ENCODE results near the gene SRSF5.

SRSF5 gene

DNA sequence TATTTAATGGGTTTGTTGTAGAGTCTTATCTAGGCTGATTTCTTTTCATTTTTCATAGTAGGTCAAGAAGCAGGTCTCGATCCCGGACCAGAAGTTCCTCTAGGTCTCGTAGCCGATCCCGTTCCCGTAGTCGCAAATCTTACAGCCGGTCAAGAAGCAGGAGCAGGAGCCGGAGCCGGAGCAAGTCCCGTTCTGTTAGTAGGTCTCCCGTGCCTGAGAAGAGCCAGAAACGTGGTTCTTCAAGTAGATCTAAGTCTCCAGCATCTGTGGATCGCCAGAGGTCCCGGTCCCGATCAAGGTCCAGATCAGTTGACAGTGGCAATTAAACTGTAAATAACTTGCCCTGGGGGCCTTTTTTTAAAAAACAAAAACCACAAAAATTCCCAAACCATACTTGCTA, 4.2 kb downstream of the SRSF5 start:
- no peak for DNase-seq

DNA sequence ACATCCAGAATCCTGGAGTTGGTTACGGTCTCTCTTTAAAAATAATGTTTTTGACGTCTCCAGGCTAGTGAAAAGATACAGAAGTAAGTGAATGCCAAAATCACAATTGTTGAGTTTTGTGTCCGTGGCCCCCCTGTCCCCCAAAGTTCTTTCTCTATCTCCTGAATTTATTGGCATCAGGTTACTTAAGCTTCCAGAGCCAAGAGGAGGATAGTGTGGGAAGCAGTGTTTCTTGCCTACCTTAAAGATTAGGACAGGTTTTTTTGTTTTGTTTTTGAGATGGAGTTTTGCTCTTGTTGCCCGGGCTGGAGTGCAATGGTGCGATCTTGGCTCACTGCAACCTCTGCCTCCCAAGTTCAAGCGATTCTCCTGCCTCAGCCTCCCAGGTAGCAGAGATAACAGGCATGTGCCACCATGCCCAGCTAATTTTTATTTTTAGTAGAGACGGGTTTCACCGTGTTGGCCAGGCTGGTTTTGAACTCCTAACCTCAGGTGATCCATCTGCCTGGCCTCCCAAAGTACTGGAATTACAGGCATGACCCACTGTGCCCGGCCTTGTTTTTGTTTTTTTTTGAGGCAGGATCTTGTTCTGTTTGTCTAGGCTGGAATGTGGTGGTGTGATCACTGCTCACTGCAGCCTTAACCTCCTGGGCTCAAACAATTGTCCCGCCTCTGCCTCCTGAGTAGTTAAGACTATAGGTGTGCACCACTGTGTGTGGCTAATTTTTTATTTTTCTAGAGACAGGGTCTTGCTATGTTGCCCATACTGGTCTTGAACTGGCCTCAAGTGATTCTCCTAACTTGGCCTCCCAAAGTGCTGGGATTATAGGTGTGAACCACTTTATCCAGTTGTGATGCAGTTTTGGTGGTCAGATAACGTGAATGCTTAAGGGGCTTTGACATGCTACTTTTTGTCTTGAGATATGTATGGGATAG, 5.4 kb downstream of the SRSF5 start:
- no peak for DNase-seq

DNA sequence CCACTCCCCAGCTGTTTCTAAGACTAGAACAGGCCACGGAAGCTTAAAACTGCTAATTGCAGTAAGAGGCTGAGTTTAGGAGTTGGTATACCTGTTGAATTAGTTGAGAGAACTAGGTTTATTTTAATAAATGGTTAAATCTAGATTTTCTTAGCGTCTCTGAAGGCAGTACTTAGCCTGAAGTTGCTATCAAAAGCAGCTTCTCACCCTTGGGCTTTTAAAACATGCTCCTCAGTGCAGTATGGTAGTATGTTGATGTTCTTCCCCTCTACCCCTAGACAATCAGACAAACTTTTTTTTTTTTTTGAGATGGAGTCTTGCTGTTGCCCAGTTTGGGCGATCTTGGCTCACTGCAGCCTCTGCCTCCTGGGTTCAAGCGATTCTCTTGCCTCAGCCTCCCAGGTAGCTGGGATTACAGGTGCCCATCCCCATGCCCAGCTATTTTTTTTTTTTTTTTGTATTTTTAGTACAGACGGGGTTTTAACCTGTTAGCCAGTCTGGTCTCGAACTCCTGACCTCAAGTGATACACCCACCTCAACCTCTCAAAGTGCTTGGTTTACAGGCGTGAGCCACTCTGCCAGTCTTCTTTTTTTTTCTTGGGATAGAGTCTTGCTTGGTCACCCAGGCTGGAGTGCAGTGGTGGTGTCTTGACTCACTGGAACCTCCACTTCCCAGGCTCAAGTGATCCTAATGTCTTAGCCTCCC, 6.8 kb downstream of the SRSF5 start:
- DNase-seq, result no peak

DNA sequence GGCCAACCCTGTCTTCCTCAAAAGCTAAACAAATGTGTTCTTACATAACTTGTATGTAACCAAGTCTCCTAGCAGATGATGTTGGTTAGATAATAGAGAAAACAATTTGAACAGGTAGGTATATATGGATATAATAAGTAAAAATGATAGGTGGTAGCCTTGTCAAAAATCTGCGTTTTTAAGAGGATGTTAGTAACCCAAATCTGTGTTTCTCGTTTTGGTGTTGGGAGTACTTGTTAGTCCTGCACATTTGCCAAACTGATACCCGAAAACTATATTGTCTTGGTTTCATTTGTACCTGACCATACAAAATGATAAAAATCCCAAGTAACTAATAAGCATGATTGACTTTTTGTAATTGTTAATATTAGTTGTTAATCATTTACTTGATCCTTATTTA, 8.1 kb downstream of the SRSF5 start:
- no peak for DNase-seq

DNA sequence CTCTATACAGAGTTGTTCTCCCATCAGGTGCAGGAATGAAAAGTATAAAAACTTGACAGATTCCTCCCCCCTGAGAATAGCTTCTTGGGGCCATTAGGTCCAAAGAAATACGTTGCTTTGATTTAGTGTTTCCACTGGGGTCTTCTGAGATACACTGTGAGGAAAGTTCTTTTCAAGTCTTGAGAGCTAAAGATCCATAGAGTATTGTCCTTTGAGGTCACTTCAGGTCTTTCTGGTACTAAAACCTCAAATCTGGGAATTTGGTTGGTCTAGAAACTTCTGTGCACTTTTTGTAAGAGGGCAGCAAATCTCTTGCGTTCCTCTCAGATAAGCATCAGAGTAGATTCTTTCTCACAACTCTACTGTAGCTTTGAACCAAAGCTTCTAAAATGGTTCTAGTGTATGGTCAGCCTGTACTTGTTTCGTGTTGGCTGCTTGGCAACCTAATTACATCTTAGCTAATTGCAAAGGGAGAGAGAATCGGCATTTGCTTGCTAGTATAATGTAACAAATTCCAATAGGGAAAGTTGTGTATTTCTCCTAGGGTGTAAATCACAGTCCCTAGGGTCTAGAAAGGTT, 10.0 kb downstream of the SRSF5 start:
- DNase-seq, result no peak

DNA sequence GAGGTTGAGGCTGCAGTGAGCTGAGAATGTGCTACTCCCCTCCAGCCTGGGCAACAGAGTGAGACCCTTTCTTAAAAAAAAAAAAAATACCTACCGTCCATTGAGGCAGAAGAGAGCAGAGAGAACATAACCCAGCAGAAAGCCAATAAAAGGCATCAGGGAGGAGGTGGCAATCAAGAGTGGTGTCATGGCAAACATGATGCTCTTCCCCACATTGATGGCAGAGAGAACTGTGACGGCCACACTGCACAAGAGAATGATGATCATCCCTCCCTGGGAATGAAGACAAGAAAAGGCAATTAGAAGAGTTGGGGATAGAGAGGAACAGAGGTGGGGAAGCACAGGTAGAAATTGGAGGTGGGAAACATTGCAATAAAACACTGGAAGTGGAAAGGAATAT, 12.1 kb downstream of the SRSF5 start:
- DNase-seq, result no peak

DNA sequence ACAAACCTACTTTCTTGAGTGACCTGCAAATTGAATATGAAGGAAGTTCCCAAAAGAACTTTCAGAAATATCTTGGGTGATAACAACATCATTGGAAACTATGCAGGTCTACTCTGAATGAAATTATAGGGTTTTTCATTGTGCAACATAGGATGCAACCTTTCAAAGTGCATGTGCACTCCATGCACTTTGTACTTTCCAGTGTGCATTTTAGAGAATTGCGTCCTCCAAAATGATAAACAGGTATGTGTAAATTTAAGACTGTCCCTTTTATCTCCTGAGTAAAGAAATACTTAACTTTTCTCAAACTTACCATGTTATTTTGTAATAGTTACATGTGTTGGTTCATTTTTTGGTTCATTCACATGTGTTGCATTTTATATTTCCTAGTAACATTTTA, 13.2 kb downstream of the SRSF5 start:
- DNase-seq, result no peak

DNA sequence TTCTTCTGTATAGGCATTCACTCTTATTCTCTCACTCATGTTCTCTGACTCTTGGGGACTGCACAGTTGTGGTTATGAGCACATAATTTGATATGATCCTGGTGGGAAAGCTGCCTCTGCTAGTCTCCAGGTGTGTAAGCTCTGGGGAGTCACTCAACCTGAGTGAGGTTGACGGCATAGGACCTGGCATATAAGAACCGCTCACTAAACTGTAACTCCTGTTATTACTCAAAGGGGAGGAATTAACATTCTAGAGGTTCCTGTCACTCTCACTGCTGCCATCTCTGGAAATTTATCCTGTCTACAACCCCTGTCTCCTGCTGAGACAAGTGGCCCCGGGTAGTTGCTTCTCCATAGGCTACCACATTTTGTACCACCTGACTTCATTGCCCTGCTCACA, 14.0 kb downstream of the SRSF5 start:
- no peak for DNase-seq

DNA sequence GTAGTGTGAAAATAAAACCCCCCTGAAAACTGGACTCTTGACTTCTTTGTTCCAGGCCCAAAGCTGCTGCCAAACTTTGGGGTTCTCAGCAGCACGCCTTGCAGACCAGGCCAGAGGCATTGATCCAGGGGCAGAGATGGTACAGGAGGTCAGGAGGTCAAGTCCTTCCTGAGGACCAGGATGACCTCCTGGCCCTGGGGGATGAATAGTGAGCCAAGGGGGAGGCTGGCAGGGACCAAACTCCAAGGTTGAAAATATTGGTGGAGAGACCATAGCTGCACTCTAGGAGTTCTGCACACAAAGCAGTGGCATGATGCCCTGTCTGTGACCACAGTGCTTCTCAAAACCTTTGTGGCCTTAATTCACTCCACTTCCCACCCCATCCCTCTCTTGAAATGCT, 18.0 kb downstream of the SRSF5 start:
- DNase-seq, result no peak

DNA sequence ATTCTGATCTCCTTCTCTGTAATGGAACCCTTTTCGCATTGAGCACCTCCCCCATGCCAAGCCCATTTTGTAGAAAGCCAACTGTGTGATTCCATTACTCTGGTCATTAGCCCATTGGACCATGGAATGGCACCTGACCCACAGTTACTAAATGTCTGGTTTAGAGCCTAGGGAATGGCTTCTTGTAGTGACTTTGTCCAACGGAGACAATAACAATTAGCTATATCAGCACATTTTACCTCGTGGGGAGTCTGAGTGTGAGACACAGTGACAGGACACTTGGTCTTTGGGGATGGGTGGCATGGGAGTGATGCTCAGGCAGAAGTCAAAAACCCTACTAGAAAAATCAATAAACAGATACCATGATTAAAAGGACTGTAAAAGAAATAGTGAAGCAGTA, 19.7 kb downstream of the SRSF5 start:
- no peak for DNase-seq

DNA sequence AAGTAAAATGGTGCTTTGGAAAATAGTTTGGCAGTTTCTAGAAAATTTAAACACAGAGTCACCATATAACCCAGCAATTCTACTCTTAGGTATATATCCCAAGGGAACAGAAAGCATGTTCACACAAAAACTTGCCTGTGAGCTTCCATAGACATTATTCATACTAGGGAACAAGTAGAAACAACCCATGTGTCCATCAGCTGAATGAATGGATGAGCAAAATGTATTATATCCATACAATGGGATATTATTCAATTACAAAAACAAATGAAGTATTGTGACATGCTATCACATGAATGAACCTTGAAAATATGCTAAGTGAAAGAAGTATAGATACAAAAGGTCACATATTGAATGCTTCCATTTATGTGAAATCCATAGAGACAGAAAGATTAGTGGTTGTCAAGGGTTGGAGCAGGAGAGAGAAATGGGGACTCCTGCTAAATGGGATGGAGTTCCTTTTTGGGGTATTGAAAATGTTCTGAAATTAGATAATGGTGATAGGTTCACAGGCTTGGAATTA, 22.2 kb downstream of the SRSF5 start:
- no peak for DNase-seq

DNA sequence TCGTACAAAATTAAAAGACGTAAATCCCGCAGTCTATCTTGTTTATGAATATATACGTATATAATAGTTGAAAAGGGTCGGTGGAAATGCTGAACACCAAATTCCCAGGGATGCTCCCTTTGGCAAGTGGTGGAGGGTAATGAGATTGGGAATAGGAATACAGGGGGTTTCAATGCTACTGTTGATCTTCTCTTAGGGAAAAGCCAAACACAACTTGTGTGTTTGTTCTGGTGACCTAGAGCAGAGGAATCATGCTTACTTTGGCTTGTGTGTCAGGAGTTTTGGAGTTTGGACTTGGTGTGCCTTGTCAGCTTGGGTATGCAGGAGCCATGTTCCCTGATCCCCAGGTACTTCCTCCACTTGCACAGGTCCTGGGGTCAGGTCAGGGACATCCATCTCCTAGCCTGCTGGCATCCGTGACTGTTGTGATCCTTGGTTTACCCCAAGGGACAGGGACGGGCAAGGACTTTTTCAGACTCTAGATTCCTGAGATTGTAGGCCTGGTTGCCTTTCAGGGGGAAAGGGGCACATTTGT, 26.0 kb downstream of the SRSF5 start:
- DNase-seq, result no peak

DNA sequence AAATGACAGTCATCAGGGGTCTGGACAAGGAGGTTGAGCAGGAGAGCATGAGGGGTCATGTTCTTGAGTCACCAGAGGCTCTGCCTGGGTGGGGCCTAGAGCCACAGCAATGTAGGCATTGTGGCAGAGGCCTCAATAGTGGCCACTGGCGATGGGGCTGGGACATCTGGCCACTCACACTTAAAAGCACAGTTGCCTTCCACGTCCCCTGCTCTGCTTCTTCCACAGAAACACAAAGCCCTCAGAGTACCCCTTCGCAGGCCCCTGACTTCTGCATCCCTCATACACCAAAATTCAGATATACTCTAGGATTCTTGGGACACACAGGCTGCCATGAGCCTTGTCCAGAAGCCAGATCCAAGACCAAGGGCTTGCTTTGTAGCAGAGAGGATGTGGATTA, 27.8 kb downstream of the SRSF5 start:
- DNase-seq, result no peak

DNA sequence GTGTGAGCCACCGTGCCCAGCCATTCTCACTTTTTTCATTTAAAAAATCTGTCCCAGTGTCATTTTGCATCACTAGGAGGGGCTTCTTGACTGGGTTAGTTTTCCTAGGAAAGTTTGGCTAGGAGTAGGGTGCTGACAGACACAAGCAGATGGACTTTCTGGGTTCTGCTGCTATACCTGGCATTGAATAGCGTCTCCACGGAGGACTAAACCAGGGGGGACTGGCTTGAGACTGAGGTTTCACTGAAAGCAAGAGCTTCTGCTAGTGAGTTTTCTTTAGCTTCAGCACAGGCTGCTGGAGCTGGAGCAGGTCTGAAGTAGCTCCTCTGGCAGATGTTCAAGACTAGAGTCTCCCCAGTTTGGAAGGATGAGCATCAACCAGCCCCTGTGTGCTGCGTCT, 28.7 kb downstream of the SRSF5 start:
- no peak for DNase-seq

DNA sequence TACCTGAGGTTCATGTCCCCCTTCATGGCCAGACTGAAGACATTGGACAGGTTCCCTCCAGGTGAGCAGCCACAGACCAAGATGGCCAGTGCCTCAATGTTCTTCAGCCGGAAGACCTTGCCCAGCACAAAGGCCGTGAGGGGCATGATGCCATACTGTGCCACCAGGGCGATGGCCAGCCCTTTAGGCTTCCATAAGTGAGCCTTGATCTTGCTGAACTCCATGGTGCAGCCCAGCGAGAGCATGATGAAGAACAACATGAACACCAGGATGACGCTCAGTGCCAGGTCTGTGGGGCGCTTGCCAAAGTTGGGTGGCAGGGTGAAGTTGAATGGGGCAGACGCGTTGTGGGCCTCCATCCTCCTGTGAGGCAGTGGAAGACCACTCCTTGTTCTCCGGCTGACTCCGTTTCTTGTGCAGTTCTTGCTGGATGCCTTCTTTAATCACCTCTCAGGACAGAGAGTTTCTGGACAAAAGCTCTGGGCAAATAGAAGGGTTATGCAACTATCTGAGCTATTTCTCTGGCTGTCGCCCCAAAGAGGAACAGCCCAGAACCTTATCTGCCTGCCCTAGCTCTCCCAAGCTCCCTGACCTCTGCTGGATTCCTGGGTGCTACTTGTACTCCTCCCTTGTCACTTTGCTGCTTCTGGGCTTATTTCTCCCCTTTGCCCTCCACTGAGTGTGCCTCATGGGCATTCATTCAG, 30.0 kb downstream of the SRSF5 start, which contains the start of gene SLC10A1:
SLC10A1 (minus strand) TSS at position 445 of the 704 bp plus-strand sequence; CDS start at position 359, 86 bp downstream.
- no peak for DNase-seq

DNA sequence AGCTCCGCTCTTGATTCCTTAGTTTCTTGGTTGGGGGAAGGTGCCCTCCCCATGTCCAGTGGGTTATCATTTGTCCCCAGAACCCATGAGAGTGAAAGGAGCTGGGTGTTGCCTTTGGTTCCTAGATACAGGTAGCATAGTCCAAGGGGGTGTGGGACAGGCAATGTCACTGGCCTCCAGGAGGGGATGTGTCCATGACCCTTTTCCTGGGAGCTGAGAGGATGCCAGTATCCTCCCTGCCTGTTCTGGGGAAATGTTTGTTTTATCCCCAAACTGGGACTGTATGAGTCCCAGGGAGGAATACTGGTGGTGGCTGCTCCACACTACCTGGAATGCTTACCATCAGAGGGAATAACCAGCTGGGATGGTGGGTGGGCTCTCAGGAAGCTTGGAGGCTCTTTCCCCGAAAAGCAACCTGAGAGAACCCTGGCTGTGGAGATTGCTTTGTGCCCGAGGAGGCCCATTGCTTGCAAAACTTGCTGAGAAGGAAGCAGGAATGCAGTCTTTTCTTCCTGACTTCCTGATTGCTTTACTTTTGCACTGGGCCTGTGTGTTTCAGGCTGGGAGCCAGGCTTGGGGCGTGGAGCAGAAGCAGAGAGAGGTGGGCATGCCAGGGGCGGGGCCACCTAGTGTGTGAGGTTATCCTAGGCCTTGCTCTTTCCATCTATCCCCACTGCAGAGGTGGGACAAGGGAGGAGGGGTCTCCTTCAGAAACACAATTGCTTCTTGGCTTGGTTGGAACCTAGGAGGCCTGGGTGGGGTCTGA, 30.8 kb downstream of the SRSF5 start:
- no peak for DNase-seq

DNA sequence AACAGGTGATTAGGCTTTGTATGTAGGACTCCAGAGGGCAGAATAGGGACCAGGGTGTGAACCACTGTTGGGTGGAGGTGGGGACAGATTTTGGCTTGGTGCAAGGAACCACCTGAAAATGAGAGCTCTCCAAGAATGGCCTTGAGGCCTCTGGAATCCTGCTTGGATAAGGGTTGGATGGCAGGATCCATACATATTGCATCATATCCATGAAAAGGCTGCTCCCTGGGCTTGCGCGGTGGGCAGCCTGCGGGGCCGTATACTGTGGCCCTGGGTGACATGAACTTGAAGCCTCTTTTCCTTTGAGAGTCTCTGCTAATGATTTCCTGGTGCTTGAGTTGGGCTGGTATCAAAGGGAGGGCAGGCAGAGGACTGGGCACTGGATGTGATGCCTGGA, 31.4 kb downstream of the SRSF5 start:
- no peak for DNase-seq

DNA sequence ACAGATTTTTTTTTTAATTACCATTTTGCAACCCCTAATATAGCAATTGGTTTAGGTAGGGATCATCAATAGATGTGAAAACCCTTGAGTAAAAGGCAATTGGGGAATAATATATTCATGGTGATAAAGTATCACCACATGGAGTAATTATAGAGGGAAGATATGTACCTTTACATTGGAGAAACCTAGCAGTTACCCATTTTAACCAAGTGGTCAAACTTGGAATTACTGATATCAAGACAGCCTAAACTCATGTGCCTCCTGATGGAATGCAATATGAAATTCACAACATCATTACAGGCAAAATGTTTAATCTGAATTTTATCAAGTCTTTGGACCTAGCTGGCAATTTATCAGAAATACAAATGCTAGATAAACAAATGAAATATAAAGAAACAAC, 36.8 kb downstream of the SRSF5 start:
- DNase-seq, result no peak

DNA sequence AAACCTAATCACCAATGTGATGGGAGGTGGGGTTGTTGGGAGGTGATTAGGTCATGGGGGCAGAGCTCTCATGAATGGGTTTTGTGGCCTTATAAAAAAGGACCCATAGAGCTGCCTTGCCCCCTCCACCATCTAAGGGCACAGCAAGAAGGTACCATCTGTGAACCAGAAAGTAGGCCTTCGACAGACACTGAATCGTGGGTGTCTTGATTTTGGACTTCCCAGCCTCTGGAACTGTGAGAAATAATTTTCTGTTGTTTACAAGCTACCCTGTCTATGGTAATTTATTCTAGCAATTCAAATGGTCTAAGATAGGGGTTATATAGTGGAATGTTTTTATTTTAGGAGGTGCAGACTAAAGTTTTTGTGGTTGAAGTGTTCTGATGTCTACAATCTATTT, 38.0 kb downstream of the SRSF5 start:
- no peak for DNase-seq

DNA sequence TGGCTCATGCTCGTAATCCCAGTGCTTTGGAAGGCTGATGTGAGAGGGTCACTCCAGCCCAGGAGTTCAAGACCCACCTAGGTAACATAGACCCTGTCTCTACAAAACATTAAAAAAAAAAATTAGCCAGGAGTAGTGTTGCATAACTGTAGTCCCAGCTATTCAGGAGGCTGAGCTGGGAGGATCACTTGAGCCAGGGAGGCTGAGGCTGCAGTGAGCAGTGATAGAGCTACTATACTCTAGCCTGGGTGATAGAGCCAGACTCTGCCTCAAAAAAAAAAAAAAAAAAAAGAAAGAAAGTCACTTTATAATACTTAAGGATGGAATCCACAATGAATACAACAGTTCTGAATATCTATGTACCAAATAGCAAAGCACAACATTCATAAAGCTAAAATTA, 40.2 kb downstream of the SRSF5 start:
- DNase-seq, result no peak

DNA sequence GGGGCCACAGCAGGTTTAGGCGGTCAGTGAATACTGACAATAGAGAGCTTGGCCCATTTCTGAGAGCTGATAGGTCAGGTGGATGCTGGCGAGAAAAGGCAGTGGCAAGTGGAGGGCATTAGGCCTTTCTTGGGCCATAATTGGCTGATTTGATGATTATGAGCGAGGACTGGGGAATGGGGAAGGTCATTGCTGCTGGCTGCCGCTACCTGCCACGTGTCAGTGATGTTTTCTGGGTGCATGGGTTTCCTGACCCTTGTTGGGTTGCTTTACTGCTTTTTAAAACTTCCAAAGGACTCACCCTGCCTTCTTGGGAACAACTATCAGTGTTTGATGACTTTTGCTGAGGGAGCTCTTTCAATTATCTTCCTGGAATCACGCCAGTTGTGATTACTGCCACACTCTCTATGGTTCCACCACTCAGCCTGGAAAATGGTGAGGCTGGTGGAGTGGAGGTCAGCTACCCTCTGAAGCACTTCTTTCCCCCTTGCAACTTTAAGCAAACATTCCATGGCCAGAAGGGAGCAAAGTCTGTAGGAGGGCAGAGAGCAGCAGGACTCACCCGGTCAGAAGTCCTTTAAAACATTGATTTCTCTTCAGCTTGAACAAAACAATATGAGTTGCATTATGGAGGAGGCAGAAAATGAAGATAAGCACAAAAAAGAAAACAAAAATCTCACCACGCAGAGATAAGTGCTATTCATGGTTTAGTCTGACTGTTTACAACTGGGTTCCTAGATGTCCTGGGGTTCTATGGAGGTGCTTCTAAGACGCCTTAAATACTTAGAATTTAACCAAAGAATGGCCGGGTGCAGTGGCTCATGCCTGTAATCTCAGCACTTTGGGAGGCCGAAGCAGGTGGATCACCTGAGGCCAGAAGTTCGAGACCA, 42.2 kb downstream of the SRSF5 start:
- DNase-seq, result no peak
